Gastroesophageal sphincter (tissue), 3 donors: Measurements from ENCODE around the gene CRABP2.

Experiments used
- EP300 ChIP-seq: sonication (generic); formaldehyde crosslinking; IDR thresholded peaks from one replicate; pipeline ENCODE4 v1.6.1; 2017; ENCODE audit warnings: antibody characterized with exemption, mild to moderate bottlenecking
- TF ChIP-seq, protein P1 (sequence below), 4 experiments: fragments of 200-600 bp in 2 of 4; fragments of 450-650 bp in 2 of 4; sonication (generic) in 1 of 4; IDR thresholded peaks; one replicate each; pipeline ENCODE4 v1.5.1; 2017 to 2019; ENCODE audit warnings: antibody characterized with exemption in 4 of 4, mild to moderate bottlenecking in 2 of 4, moderate library complexity in 2 of 4

DNA sequence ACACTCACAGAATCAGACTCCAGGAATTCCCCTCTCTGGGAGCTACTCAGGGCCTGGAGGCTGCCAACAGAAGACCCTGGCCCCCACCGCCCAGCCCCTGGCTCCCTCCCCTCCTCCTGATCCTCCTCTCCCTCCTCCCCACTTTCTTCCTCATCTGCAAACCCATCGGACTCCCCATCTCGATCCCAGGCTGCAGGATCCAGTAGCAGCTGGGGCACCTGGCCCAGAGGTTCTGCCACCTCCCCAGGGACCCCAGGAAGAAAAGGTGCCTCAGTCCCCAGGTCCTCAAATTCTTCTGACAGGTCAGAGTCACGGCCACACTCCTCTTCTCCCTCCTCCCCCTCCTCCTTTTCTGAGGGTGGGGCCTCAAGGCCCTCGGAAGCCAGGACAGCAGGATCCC, 35.6 kb downstream of the CRABP2 start:
- TF ChIP-seq, protein P1, sequence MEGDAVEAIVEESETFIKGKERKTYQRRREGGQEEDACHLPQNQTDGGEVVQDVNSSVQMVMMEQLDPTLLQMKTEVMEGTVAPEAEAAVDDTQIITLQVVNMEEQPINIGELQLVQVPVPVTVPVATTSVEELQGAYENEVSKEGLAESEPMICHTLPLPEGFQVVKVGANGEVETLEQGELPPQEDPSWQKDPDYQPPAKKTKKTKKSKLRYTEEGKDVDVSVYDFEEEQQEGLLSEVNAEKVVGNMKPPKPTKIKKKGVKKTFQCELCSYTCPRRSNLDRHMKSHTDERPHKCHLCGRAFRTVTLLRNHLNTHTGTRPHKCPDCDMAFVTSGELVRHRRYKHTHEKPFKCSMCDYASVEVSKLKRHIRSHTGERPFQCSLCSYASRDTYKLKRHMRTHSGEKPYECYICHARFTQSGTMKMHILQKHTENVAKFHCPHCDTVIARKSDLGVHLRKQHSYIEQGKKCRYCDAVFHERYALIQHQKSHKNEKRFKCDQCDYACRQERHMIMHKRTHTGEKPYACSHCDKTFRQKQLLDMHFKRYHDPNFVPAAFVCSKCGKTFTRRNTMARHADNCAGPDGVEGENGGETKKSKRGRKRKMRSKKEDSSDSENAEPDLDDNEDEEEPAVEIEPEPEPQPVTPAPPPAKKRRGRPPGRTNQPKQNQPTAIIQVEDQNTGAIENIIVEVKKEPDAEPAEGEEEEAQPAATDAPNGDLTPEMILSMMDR (IDR thresholded peaks at IDR 0.05) = no peak
- TF ChIP-seq EP300 = no peak
